Keratinocyte (primary cell): Measurements from ENCODE around the gene SAMD10. TPM values are rescaled to one million over a fixed set of nuclear protein-coding genes. Genes with fewer than 3 reads are reported as not detected.
"Not testable (repeated sequence)": the region's sequence is repeated elsewhere in the genome, so short reads cannot be mapped to it uniquely, and the experiment has no call there.

Source experiments
- DNase-seq: peaks from one replicate; pipeline ENCODE4 v3.0.0-alpha.2; 2011; ENCODE audit warnings: low read depth, missing footprints, low spot score
- FAIRE-seq: peaks from 2 replicates; lab custom pipeline; 2011; peaks lifted over from hg19 to GRCh38; lab: Jason Lieb, UNC
- H2AFZ ChIP-seq: 2 replicates; pipeline ENCODE4 v1.6.0; 2012; ENCODE audit warnings: low read length, control low read depth, inconsistent platforms; ENCODE audit not compliant: control insufficient read depth
- H3K27ac ChIP-seq: 2 replicates; pipeline ENCODE4 v1.5.1; 2011; ENCODE audit warnings: low read length; ENCODE audit not compliant: control insufficient read depth, insufficient read depth
- H3K27me3 ChIP-seq: 3 replicates; pipeline ENCODE4 v1.6.0; 2011; ENCODE audit warnings: low read length; ENCODE audit not compliant: control insufficient read depth, insufficient read depth; ENCODE audit errors: extremely low read depth
- H3K36me3 ChIP-seq, 2 experiments: 2 replicates in 1 of 2; 3 replicates in 1 of 2; pipeline ENCODE4 v1.5.1; 2011; ENCODE audit warnings: low read length in 2 of 2, mild to moderate bottlenecking in 1 of 2; ENCODE audit not compliant: control insufficient read depth in 2 of 2, insufficient read depth in 2 of 2; ENCODE audit errors: extremely low read depth in 1 of 2
- H3K4me1 ChIP-seq: 3 replicates; pipeline ENCODE4 v1.5.1; 2011; ENCODE audit warnings: low read length; ENCODE audit not compliant: control insufficient read depth, insufficient read depth; ENCODE audit errors: extremely low read depth
- H3K4me2 ChIP-seq: 3 replicates; pipeline ENCODE4 v1.6.0; 2011; ENCODE audit warnings: low read depth, low read length; ENCODE audit not compliant: control insufficient read depth, insufficient read depth; ENCODE audit errors: extremely low read depth
- H3K4me3 ChIP-seq, 3 experiments: fragments of 200-600 bp in 1 of 3; sonication (generic) in 1 of 3; 2 replicates in 2 of 3; 3 replicates in 1 of 3; pipeline ENCODE4 v1.5.1; 2011 to 2016; ENCODE audit warnings: low read length in 3 of 3, mild to moderate bottlenecking in 3 of 3, control low read depth in 2 of 3, inconsistent platforms in 1 of 3, low read depth in 1 of 3, mixed read lengths in 1 of 3, mixed run types in 1 of 3, moderate library complexity in 1 of 3; ENCODE audit not compliant: control insufficient read depth in 2 of 3, insufficient read depth in 2 of 3; ENCODE audit errors: extremely low read depth in 1 of 3
- H3K79me2 ChIP-seq: 2 replicates; pipeline ENCODE4 v1.6.0; 2012; ENCODE audit warnings: low read length; ENCODE audit not compliant: control insufficient read depth, insufficient read depth
- H3K9ac ChIP-seq: 3 replicates; pipeline ENCODE4 v1.6.0; 2011; ENCODE audit warnings: low read length; ENCODE audit not compliant: control insufficient read depth, insufficient read depth; ENCODE audit errors: extremely low read depth
- H3K9me1 ChIP-seq: 3 replicates; pipeline ENCODE4 v1.6.0; 2011; ENCODE audit warnings: low read length; ENCODE audit not compliant: control insufficient read depth, insufficient read depth; ENCODE audit errors: extremely low read depth
- H3K9me3 ChIP-seq: 2 replicates; pipeline ENCODE4 v1.5.1; 2012; ENCODE audit warnings: low read depth, low read length; ENCODE audit not compliant: control insufficient read depth
- H4K20me1 ChIP-seq: 3 replicates; pipeline ENCODE4 v1.6.0; 2011; ENCODE audit warnings: low read length; ENCODE audit not compliant: control insufficient read depth, insufficient read depth; ENCODE audit errors: extremely low read depth
- EZH2 ChIP-seq: IDR thresholded peaks from one replicate; pipeline ENCODE4 v1.6.1; 2012; ENCODE audit warnings: inconsistent platforms, mild to moderate bottlenecking, low read length, moderate library complexity
- dilution Hi-C: fragments of 300-500 bp; cut with MboI; formaldehyde crosslinking; loops from one replicate; pipeline ENCODE4 v1.7.0; 2020; ENCODE audit warnings: low sequenced_read_pairs; ENCODE audit not compliant: extremely low pct_ligation_motif_present
- polyA plus RNA-seq, 5 experiments: library from polyadenylated mRNA; depleted of rRNA in 3 of 5; stranded (reverse) in 3 of 5; stranded (forward) in 1 of 5; unstranded in 1 of 5; fragments of >200 nt; gene quantifications; 1 replicate in 1 of 5; 2 replicates in 3 of 5; 3 replicates in 1 of 5; pipeline versions ENCODE4 v1.2.1 to v1.2.3, GENCODE V29; 2011 to 2012; ENCODE audit warnings: missing spikeins in 2 of 5, low read depth in 1 of 5, low replicate concordance in 1 of 5
- TF ChIP-seq, protein P1 (sequence below), 3 experiments: IDR thresholded peaks in 1 of 3; conservative IDR thresholded peaks in 1 of 3; optimal IDR thresholded peaks in 1 of 3; 2 replicates in 2 of 3; 3 replicates in 1 of 3; pipeline versions ENCODE3 to v1.5.1; 2011; ENCODE audit warnings: low read length in 3 of 3, mild to moderate bottlenecking in 3 of 3, moderate library complexity in 2 of 3, control low read depth in 1 of 3, inconsistent platforms in 1 of 3; ENCODE audit not compliant: insufficient read depth in 2 of 3; ENCODE audit errors: extremely low read depth in 1 of 3

The SAMD10 gene
- polyA plus RNA-seq, 1 donor (not counting 4 experiments of a cell fraction or from before 2014, with no cell fraction given) = 0.45 TPM

- peaks cover 16% of the 10 kb centered on the region for H3K79me2 ChIP-seq
- peaks cover 0 to under 1% of the 10 kb centered on the region in 2 experiments for H3K36me3 ChIP-seq
- H2AFZ ChIP-seq = no peak overlapping the region
- no peak overlapping the region for H3K4me3 ChIP-seq
- no peak overlapping the region for H3K27ac ChIP-seq
- no peaks in the 10 kb centered on the region for H3K9me3 ChIP-seq
- H3K9ac ChIP-seq = no peak overlapping the region
- H3K27me3 ChIP-seq = no peaks in the 10 kb centered on the region
- H3K4me2 ChIP-seq = no peak overlapping the region
- dilution Hi-C loops = no loop called here
- H3K4me1 ChIP-seq = peaks cover 31% of the 10 kb centered on the region
- no peaks in the 10 kb centered on the region for H3K9me1 ChIP-seq
- no peaks in the 10 kb centered on the region for H4K20me1 ChIP-seq
- no peak for DNase-seq
- no peak for FAIRE-seq
- no peak for TF ChIP-seq EZH2
- TF ChIP-seq, protein P1, sequence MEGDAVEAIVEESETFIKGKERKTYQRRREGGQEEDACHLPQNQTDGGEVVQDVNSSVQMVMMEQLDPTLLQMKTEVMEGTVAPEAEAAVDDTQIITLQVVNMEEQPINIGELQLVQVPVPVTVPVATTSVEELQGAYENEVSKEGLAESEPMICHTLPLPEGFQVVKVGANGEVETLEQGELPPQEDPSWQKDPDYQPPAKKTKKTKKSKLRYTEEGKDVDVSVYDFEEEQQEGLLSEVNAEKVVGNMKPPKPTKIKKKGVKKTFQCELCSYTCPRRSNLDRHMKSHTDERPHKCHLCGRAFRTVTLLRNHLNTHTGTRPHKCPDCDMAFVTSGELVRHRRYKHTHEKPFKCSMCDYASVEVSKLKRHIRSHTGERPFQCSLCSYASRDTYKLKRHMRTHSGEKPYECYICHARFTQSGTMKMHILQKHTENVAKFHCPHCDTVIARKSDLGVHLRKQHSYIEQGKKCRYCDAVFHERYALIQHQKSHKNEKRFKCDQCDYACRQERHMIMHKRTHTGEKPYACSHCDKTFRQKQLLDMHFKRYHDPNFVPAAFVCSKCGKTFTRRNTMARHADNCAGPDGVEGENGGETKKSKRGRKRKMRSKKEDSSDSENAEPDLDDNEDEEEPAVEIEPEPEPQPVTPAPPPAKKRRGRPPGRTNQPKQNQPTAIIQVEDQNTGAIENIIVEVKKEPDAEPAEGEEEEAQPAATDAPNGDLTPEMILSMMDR (optimal IDR thresholded peaks at IDR 0.05 in 1 of 3, IDR thresholded peaks at IDR 0.05 in 1 of 3, conservative IDR thresholded peaks at IDR 0.05 in 1 of 3; ENCODE audit: extremely low read depth in 1 of 3, insufficient read depth in 2 of 3, low read length in 3 of 3) = no peak
Measured at GRCh38 chr20:63977739-63978276, 1.6 kb downstream of the SAMD10 start.

DNA sequence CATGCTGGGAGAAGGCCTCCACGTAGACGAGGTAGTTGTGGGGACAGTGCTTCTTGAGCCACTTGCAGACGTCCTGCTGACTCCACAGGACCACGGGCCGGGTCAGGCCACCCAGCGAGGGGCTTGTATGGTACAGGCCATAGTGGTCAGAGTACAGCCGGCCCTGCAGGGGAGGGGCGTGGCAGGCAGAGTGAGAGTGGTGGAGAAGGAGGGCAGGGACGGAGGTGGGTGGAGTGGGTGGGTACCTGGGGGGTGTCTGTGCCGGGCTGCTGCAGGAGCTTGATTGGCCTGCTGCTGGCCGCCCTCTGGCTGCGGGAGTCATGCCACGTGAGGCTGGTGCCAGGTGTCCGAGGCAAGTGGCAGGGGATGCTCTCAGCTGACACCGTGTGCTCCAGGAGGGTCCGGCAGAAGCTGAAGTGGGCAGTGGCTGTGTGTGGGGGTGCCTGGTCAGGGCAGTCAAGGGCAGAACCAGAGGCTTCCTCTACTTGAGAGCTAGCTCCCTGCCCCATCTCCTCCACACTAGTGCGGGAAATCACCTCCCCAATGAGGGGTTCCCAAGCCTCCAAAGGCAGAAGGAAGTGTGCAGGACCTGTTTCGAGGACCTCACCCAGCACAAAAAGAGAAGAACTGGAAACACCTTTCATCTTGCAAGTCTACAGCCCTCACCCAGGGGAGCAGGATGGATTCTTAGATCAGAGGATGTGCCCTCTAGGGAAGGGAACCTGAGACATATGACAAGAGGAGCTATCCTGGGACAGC, 2.3 kb downstream of the SAMD10 start:
- no peak overlapping the region for H3K4me2 ChIP-seq
- peaks cover 27% of the 10 kb centered on the region for H3K4me1 ChIP-seq
- no peak overlapping the region for H3K9ac ChIP-seq

GRCh38 chr20:63976511-63976910, 2.9 kb downstream of the SAMD10 start:
- DNase-seq, H4K20me1 ChIP-seq, FAIRE-seq, H3K79me2 ChIP-seq, H3K9me3 ChIP-seq, H2AFZ ChIP-seq, H3K9ac ChIP-seq, H3K27ac ChIP-seq, dilution Hi-C loops, H3K9me1 ChIP-seq, H3K36me3 ChIP-seq, H3K4me2 ChIP-seq, H3K27me3 ChIP-seq, H3K4me3 ChIP-seq: not testable (repeated sequence)
- peaks cover 22% of the 10 kb centered on the region for H3K4me1 ChIP-seq

More for the DNA sequence above, 2.3 kb downstream of the SAMD10 start:
- Histone ChIP-seq H3K27me3 (no peaks in the 10 kb centered on the region), H2AFZ (no peak overlapping the region), H3K79me2 (peaks cover 10% of the 10 kb centered on the region), H3K36me3 (no peaks in the 10 kb centered on the region), H3K4me3 (no peak overlapping the region), H3K27ac (no peak overlapping the region), H3K9me3 (no peaks in the 10 kb centered on the region), H3K9me1 (no peaks in the 10 kb centered on the region), H4K20me1 (no peaks in the 10 kb centered on the region)
- dilution Hi-C loops = no loop called here
- no peak for DNase-seq
- no peak for FAIRE-seq
- no peak for TF ChIP-seq EZH2
- TF ChIP-seq, protein P1 (optimal IDR thresholded peaks at IDR 0.05 in 1 of 3, IDR thresholded peaks at IDR 0.05 in 1 of 3, conservative IDR thresholded peaks at IDR 0.05 in 1 of 3; ENCODE audit: extremely low read depth in 1 of 3, insufficient read depth in 2 of 3, low read length in 3 of 3) = no peak
